ENCODE results near the gene KLF15. TPM values are rescaled to one million over a fixed set of nuclear protein-coding genes. Genes with fewer than 3 reads are reported as not detected.

Gene KLF15
- total RNA-seq, 2 donors from 2014 or later, result 43.4 to 55.1 TPM

- no peak for DNase-seq (ENCODE audit: low spot score)
- TF ChIP-seq CTCF (IDR thresholded peaks at IDR 0.05), result no peak
Observed at GRCh38 chr3:126322181-126322967, 34.8 kb downstream of the KLF15 start.

GRCh38 chr3:126321490-126321889, 35.7 kb downstream of the KLF15 start:
- Histone ChIP-seq H3K4me1 (no peaks in the 10 kb centered on the region), H3K4me3 (no peak overlapping the region), H3K27me3 (no peaks in the 10 kb centered on the region), H3K9me3 (no peaks in the 10 kb centered on the region), H3K36me3 (no peaks in the 10 kb centered on the region), H3K27ac (no peak overlapping the region)
- no peak for DNase-seq (ENCODE audit: low spot score)
- TF ChIP-seq CTCF (IDR thresholded peaks at IDR 0.05), result no peak

More at GRCh38 chr3:126322181-126322967, 34.8 kb downstream of the KLF15 start:
- Histone ChIP-seq H3K36me3 (no peaks in the 10 kb centered on the region), H3K9me3 (no peaks in the 10 kb centered on the region), H3K4me3 (no peak overlapping the region), H3K27me3 (no peaks in the 10 kb centered on the region), H3K4me1 (no peaks in the 10 kb centered on the region), H3K27ac (no peak overlapping the region)

DNA sequence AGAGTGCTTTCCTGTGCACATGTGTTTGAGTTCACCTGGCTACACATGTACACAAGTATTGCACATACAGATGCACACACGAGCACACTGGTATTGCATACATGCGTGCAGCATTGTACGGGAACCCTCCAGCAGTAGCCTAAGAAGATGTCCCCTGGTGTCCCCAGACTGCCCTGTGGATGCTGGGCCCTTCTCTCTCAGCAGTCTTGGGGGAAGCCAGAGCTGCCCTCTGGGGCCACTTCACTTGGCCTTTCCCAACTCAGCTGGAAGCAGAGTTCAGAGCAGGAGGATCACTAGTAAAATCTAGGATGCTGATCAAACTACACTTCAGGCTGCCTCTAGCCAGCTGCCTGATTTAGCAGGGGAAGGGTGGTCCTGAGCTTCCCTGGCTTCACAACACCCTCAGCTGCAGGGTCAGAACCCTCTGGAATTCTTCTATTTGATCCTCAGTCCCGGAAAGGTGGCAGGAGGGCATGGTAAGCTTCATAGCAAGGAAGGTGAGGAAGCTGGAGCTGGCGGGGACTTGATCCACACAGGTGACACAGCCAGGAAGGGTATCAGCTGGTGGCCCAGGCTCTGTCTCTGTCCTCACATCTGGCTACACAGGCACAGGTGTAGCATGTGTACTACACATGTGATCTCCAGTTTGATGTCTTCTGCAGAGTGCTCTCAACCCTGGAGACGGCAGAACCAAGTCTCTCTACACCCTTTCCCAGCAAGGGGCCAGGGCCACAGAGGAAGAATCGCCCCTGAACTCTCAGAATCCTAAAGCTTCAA, 36.5 kb downstream of the KLF15 start:
- no peak for DNase-seq (ENCODE audit: low spot score)
- no peak for TF ChIP-seq CTCF (IDR thresholded peaks at IDR 0.05)
- Histone ChIP-seq H3K27ac (no peak overlapping the region), H3K36me3 (no peaks in the 10 kb centered on the region), H3K4me1 (no peaks in the 10 kb centered on the region), H3K4me3 (no peak overlapping the region), H3K27me3 (no peaks in the 10 kb centered on the region), H3K9me3 (no peaks in the 10 kb centered on the region)

DNA sequence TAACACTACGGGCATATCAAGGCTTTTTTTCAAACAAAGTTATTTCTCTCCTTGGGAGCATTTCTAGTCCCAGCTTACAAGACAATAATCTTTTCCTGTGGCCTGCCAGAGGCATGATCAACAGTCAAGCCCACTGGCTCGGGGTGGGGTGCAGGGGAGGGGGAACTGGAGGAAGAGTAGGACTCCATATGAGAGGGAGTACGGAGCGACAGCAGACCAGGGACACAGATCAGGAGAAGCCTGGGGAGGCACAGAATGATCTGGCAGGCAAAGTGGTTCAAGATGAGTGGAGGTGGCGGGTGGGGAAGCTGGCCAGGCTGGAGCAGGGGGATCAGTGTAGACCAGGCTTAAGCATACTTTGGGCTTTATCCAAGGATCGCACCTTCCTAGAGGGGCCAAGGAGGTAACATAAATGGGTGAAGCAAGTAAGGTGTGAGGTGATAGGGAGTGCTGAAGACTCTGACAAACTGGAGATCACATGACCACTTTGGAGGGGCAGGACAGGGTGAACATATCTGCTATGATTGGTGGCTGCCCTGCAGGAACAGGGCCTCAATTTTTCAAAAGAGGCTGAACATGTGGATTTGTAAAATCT, 37.4 kb downstream of the KLF15 start:
- Histone ChIP-seq H3K36me3 (no peaks in the 10 kb centered on the region), H3K27ac (peak overlapping the region in 1 of 2 donors; percentile 11), H3K4me3 (no peak overlapping the region), H3K4me1 (no peaks in the 10 kb centered on the region), H3K9me3 (no peaks in the 10 kb centered on the region), H3K27me3 (no peaks in the 10 kb centered on the region)
- no peak for TF ChIP-seq CTCF (IDR thresholded peaks at IDR 0.05)
- DNase-seq (ENCODE audit: low spot score), result no peak

DNA sequence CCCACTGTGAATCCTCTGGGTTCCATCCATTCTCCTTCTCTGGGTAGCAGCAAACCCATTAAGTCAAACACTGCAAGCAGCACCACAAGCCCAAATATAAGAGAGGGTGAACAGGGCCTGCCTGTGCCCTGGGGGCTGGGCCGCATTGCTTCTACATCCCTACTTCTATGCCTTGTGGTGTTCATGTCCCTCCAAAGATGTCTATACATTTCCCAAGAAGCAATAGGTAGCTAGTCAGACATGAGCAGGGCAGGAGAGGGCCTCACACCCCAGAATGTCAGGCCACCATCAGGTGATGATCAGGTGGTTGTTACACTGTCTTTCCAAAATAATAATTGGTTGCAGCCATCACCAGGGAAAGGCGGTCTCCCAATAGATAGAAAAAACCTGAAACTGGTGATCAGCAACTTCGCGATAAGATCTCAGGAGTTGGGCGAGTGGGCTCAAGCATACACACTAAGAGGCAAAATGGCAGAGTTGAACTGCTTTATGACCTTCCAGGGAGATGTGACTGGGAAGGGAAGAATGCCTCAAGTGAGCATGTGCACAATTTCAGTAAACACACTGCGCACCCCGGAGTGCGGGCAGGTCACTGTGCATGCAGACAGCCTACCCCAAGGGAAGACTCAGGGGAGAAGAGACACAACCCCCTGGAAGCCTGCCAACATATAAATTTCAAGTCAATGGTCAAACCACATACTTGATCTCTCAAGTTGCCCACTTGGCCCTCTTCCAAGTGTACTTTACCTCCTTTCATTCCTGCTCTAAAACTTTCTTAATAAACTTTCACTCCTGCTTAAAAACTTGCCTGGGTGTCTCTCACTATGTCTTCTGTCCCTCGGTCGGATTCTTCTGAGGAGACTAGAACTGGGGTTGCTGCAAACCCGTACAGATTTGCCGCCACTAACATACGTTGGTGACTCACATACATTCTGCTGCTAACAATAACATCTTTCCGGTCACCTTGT, 39.9 kb downstream of the KLF15 start:
- TF ChIP-seq CTCF (IDR thresholded peaks at IDR 0.05), result no peak
- no peak for DNase-seq (ENCODE audit: low spot score)
- Histone ChIP-seq H3K4me1 (no peaks in the 10 kb centered on the region), H3K36me3 (no peaks in the 10 kb centered on the region), H3K27ac (no peak overlapping the region), H3K4me3 (no peak overlapping the region), H3K27me3 (no peaks in the 10 kb centered on the region), H3K9me3 (no peaks in the 10 kb centered on the region)

Measured in right atrium auricular region (tissue), 2 donors.